Bronchial epithelial cell (primary cell): Measurements from ENCODE around the gene PRDM13. TPM values are rescaled to one million over a fixed set of nuclear protein-coding genes. Genes with fewer than 3 reads are reported as not detected.

Experiments
- DNase-seq: peaks from one replicate; pipeline ENCODE4 v3.0.0-alpha.2; 2010; ENCODE audit warnings: low read depth
- FAIRE-seq: peaks from 2 replicates; lab custom pipeline; 2011; peaks lifted over from hg19 to GRCh38; lab: Jason Lieb, UNC
- H3K27me3 ChIP-seq: 2 replicates; pipeline ENCODE4 v1.5.1; 2011; ENCODE audit warnings: low read length; ENCODE audit not compliant: control insufficient read depth, insufficient read depth
- H3K36me3 ChIP-seq: 2 replicates; pipeline ENCODE4 v1.5.1; 2011; ENCODE audit warnings: low read length; ENCODE audit not compliant: control insufficient read depth, insufficient read depth
- H3K4me3 ChIP-seq: 2 replicates; pipeline ENCODE4 v1.5.1; 2011; ENCODE audit warnings: mild to moderate bottlenecking, low read depth, low read length, control low read depth
- total RNA-seq: library from RNA; depleted of rRNA; stranded (reverse); fragments of >200 nt; gene quantifications from 2 replicates; pipeline ENCODE4 v1.2.1, GENCODE V29; 2014
- TF ChIP-seq, protein P1 (sequence below): IDR thresholded peaks from 2 replicates; pipeline ENCODE4 v1.5.1; 2011; ENCODE audit warnings: mild to moderate bottlenecking, moderate library complexity, low read length, control low read depth, inconsistent platforms; ENCODE audit not compliant: insufficient read depth, severe bottlenecking

PRDM13 gene
- total RNA-seq, 1 donor from 2014 or later, result not detected

GRCh38 chr6:99605911-99606655 lies 550 bp upstream of the PRDM13 start:
- FAIRE-seq (no peak), DNase-seq (no peak)
- H3K27me3 ChIP-seq, result peaks cover 82% of the 10 kb centered on the region
- no peak overlapping the region for H3K4me3 ChIP-seq
- H3K36me3 ChIP-seq, result no peaks in the 10 kb centered on the region
- TF ChIP-seq, protein P1, sequence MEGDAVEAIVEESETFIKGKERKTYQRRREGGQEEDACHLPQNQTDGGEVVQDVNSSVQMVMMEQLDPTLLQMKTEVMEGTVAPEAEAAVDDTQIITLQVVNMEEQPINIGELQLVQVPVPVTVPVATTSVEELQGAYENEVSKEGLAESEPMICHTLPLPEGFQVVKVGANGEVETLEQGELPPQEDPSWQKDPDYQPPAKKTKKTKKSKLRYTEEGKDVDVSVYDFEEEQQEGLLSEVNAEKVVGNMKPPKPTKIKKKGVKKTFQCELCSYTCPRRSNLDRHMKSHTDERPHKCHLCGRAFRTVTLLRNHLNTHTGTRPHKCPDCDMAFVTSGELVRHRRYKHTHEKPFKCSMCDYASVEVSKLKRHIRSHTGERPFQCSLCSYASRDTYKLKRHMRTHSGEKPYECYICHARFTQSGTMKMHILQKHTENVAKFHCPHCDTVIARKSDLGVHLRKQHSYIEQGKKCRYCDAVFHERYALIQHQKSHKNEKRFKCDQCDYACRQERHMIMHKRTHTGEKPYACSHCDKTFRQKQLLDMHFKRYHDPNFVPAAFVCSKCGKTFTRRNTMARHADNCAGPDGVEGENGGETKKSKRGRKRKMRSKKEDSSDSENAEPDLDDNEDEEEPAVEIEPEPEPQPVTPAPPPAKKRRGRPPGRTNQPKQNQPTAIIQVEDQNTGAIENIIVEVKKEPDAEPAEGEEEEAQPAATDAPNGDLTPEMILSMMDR, result no peak

- Histone ChIP-seq H3K27me3 (peaks cover 79% of the 10 kb centered on the region), H3K36me3 (no peaks in the 10 kb centered on the region)
- TF ChIP-seq, protein P1, result no peak
Measured at GRCh38 chr6:99607416-99608036, 893 bp downstream of the PRDM13 start.

DNA sequence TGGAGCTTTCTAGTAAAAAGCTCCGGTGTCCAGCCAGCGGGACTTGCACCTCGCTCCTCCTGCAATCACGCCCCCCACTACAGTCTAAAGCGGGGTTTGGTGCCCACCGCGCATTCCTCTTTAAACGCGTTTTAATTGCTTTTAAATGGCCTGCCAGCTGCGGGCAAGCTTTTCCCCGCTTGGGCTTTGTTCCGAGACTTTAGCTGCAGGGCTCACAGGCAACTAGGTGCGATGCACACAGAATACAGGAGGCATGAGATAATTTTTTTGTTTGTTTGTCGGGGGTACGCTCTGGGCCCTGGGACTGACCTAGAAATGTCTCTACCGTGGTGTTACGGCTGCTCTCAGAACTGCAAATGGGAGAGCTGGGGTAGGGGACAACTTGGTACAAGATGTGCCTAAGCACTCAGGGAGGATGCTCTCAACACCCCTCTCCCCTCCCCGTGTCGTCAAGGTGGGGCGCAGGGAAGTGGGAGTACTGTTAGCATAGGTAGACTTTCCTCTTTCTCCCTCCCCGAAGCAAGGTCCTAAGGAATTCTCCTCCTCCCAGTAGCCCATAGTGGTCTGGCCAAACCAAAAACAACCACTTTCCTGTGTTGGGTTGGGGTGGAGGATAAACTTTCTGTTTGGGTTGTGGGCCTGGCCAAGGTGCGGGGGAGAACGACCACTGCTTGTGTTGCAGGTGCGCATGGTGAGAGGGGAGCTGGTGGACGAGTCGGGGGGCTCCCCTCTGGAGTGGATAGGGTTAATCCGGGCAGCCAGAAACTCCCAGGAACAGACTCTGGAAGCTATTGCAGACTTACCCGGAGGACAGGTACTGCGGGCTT lies 1.6 kb downstream of the PRDM13 start:
- Histone ChIP-seq H3K36me3 (no peaks in the 10 kb centered on the region), H3K27me3 (peaks cover 81% of the 10 kb centered on the region), H3K4me3 (no peak overlapping the region)
- TF ChIP-seq, protein P1, result no peak
- DNase-seq (no peak), FAIRE-seq (no peak)

More at GRCh38 chr6:99607416-99608036, 893 bp downstream of the PRDM13 start:
- no peak overlapping the region for H3K4me3 ChIP-seq
- DNase-seq (no peak), FAIRE-seq (no peak)

GRCh38 chr6:99608886-99609482 lies 2.4 kb downstream of the PRDM13 start:
- FAIRE-seq, result no peak

DNA sequence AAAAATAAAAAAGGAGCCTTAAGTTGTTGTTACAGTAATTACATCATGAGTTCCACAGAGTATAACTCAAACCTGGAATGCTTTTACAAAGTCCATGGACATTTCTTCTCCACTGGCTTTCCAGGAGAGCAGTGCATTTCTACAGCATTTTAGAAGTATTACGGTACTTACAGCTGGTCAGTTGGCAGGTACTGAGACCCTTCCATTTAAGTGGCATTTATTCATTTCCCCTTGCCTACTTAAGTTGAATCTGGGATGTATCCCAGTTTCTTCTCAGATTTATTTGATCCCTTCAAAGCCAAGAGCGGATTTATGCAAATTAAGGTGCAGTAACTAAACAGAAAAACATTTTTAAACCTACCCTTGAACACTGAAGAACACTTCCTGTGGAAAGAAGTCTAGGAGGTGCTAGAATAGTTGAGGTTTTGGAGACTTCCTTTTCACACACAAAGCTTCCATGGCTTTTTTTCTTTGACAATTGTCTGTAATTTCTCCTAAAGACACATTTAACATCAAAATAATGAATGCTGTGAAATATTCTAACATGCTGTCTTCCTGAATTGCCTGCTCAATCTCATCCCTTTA lies 3.4 kb downstream of the PRDM13 start:
- Histone ChIP-seq H3K27me3 (peaks cover 78% of the 10 kb centered on the region), H3K4me3 (no peak overlapping the region), H3K36me3 (no peaks in the 10 kb centered on the region)
- DNase-seq (no peak), FAIRE-seq (no peak)
- TF ChIP-seq, protein P1, result no peak

More at GRCh38 chr6:99608886-99609482, 2.4 kb downstream of the PRDM13 start:
- no peak for DNase-seq
- H3K4me3 ChIP-seq, result no peak overlapping the region
- no peaks in the 10 kb centered on the region for H3K36me3 ChIP-seq
- H3K27me3 ChIP-seq, result peaks cover 77% of the 10 kb centered on the region
- TF ChIP-seq, protein P1, result no peak
